SK-N-DZ (cell line): Measurements from ENCODE around the gene CPM.
"Not testable (repeated sequence)": the region's sequence is repeated elsewhere in the genome, so short reads cannot be mapped to it uniquely, and the experiment has no call there.

ENCODE experiments used
- DNase-seq: peaks from one replicate; pipeline ENCODE4 v3.0.0-alpha.2; 2015; ENCODE audit warnings: low spot score

The CPM gene

GRCh38 chr12:68827895-68828671, 104.9 kb downstream of the CPM start:
- DNase-seq = no peak

- DNase-seq = no peak
Observed at GRCh38 chr12:68825569-68826217, 107.3 kb downstream of the CPM start.

GRCh38 chr12:68824597-68825250, 108.2 kb downstream of the CPM start:
- no peak for DNase-seq

GRCh38 chr12:68824131-68824530, 108.8 kb downstream of the CPM start:
- no peak for DNase-seq

GRCh38 chr12:68823696-68824095, 109.3 kb downstream of the CPM start:
- no peak for DNase-seq

GRCh38 chr12:68821357-68822188, 111.4 kb downstream of the CPM start:
- no peak for DNase-seq

- not testable (repeated sequence) for DNase-seq
Observed at GRCh38 chr12:68819481-68819880, 113.5 kb downstream of the CPM start.

GRCh38 chr12:68815928-68816800, 116.8 kb downstream of the CPM start:
- DNase-seq = no peak

- no peak for DNase-seq
Observed at GRCh38 chr12:68815232-68815927, 117.6 kb downstream of the CPM start.

GRCh38 chr12:68814490-68815231, 118.3 kb downstream of the CPM start:
- DNase-seq = no peak

- no peak for DNase-seq
Observed at GRCh38 chr12:68813242-68813593, 119.8 kb downstream of the CPM start.

- DNase-seq = no peak
Observed at GRCh38 chr12:68812553-68813241, 120.3 kb downstream of the CPM start.

GRCh38 chr12:68811573-68811972, 121.4 kb downstream of the CPM start:
- DNase-seq = not testable (repeated sequence)

GRCh38 chr12:68810027-68810389, 123.0 kb downstream of the CPM start:
- DNase-seq = not testable (repeated sequence)

GRCh38 chr12:68809190-68810026, 123.6 kb downstream of the CPM start:
- DNase-seq = no peak

GRCh38 chr12:68808388-68809189, 124.4 kb downstream of the CPM start:
- DNase-seq = peak; percentile 67
